ENCODE data around the gene PPP4R3A.

GRCh38 chr14:91515979-91516378, 5.9 kb upstream of the PPP4R3A start:
- TF ChIP-seq CTCF (IDR thresholded peaks at IDR 0.05): no peak
- no peak for TF ChIP-seq POLR2A (IDR thresholded peaks at IDR 0.05)

Measured in thyroid gland (tissue), 4 donors.